Erythroblast (primary cell): Measurements from ENCODE around the gene AQP6.

Source experiments
- GATA1 ChIP-seq: IDR thresholded peaks from 2 replicates; pipeline ENCODE4 v1.6.1; 2011; ENCODE audit warnings: low read depth, mild to moderate bottlenecking, control low read depth, low read length, moderate library complexity
- POLR2A ChIP-seq: IDR thresholded peaks from 2 replicates; pipeline ENCODE4 v1.6.1; 2011; ENCODE audit warnings: mild to moderate bottlenecking, low read length

- TF ChIP-seq POLR2A (peak; percentile 30), GATA1 (no peak)
Measured at GRCh38 chr12:49945394-49946080, 27.2 kb upstream of the AQP6 start.
